Measurements from ENCODE around the gene DCLK3.

Gene DCLK3

GRCh38 chr3:36733723-36734122 lies 30.6 kb downstream of the DCLK3 start:
- H3K9me3 ChIP-seq (ENCODE audit: insufficient read depth, low read depth, low read length): peaks cover 3% of the 10 kb centered on the region
- peaks cover 8 to 22% of the 10 kb centered on the region in 2 experiments for H3K4me1 ChIP-seq (ENCODE audit: control insufficient read depth in 1 of 2, insufficient read depth in 2 of 2, low read length in 2 of 2)
- H3K36me3 ChIP-seq (ENCODE audit: control insufficient read depth in 1 of 2, insufficient read depth in 2 of 2, low read length in 2 of 2): no peaks in the 10 kb centered on the region
- no peak overlapping the region for H3K27ac ChIP-seq (ENCODE audit: low read depth, low read length)
- H3K23ac ChIP-seq (ENCODE audit: low read length): no peak overlapping the region
- H4K8ac ChIP-seq (ENCODE audit: low read depth, low read length): no peak overlapping the region
- no peak overlapping the region for H4K12ac ChIP-seq (ENCODE audit: low read depth, low read length)
- H3K79me2 ChIP-seq (ENCODE audit: control insufficient read depth, insufficient read depth, low read length, poor library complexity): no peaks in the 10 kb centered on the region
- WGBS (ENCODE audit: extremely low coverage, insufficient coverage, insufficient read length): no CpG with 5 or more reads among the region's 1 CpG
- H3K27me3 ChIP-seq (ENCODE audit: insufficient read depth, low read length): no peaks in the 10 kb centered on the region
- no peak overlapping the region for H2AFZ ChIP-seq (ENCODE audit: insufficient read depth, low read length, poor library complexity)
- no peak overlapping the region for H3K4me2 ChIP-seq (ENCODE audit: low read length)
- no peak overlapping the region for H4K91ac ChIP-seq (ENCODE audit: low read depth, low read length)
- H3K14ac ChIP-seq (ENCODE audit: low read length): no peak overlapping the region
- no peak overlapping the region for H3K4ac ChIP-seq (ENCODE audit: low read depth, low read length)
- H3K18ac ChIP-seq (ENCODE audit: low read length): no peak overlapping the region
- H3K4me3 ChIP-seq (ENCODE audit: low read depth, low read length): no peak overlapping the region
- no peak overlapping the region for H2BK12ac ChIP-seq (ENCODE audit: low read length)
- H2BK120ac ChIP-seq (ENCODE audit: insufficient read depth, low read length, poor library complexity): no peak overlapping the region
- no peak overlapping the region for H2AK5ac ChIP-seq (ENCODE audit: low read length)
- no peak overlapping the region for H3K9ac ChIP-seq (ENCODE audit: low read length)
- peaks cover 2% of the 10 kb centered on the region for H3K79me1 ChIP-seq (ENCODE audit: low read length)
- DNase-seq: no peak
- H2BK5ac ChIP-seq (ENCODE audit: low read depth, low read length, poor library complexity): no peak overlapping the region

DNA sequence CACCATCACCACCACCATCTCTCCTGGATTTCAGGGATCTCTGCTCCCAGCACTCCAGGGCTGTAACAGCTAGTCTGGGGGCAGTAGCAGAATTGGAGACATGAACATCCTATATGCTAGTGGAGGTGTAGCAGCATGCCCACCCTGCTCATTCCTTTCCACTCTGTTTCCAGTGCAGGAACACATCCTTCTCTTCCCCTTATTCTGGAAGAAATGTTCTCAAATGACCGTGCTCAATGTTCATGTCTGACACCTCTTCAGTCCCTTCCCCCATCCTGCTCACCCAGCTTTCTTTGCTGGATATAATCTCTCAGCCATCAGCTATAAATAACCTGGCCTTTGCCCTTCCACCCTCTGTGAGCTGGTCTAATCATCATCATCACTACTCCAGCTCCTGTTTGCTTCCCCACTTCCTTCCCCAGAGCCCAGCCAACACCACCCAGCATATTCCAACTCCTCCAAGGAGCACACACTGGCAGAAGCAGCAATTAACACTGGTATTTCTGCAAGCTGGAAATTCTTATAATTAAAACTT lies 31.1 kb downstream of the DCLK3 start:
- Histone ChIP-seq H2BK5ac (ENCODE audit: low read depth, low read length, poor library complexity) (no peak overlapping the region), H3K9ac (ENCODE audit: low read length) (no peak overlapping the region), H3K9me3 (ENCODE audit: insufficient read depth, low read depth, low read length) (peaks cover 3% of the 10 kb centered on the region), H2AK5ac (ENCODE audit: low read length) (no peak overlapping the region), H3K27me3 (ENCODE audit: insufficient read depth, low read length) (no peaks in the 10 kb centered on the region), H3K4me2 (ENCODE audit: low read length) (peak overlapping the region; percentile 16), H2AFZ (ENCODE audit: insufficient read depth, low read length, poor library complexity) (peak overlapping the region; percentile 53), H3K14ac (ENCODE audit: low read length) (no peak overlapping the region), H3K27ac (ENCODE audit: low read depth, low read length) (no peak overlapping the region), H2BK12ac (ENCODE audit: low read length) (peak overlapping the region; percentile 27), H3K4me1 (ENCODE audit: control insufficient read depth in 1 of 2, insufficient read depth in 2 of 2, low read length in 2 of 2) (peaks cover 8 to 22% of the 10 kb centered on the region in 2 experiments), H2BK120ac (ENCODE audit: insufficient read depth, low read length, poor library complexity) (no peak overlapping the region), H3K79me2 (ENCODE audit: control insufficient read depth, insufficient read depth, low read length, poor library complexity) (no peaks in the 10 kb centered on the region), H3K23ac (ENCODE audit: low read length) (no peak overlapping the region), H3K79me1 (ENCODE audit: low read length) (peaks cover 2% of the 10 kb centered on the region), H4K91ac (ENCODE audit: low read depth, low read length) (no peak overlapping the region), H4K8ac (ENCODE audit: low read depth, low read length) (no peak overlapping the region), H3K36me3 (ENCODE audit: control insufficient read depth in 1 of 2, insufficient read depth in 2 of 2, low read length in 2 of 2) (no peaks in the 10 kb centered on the region), H3K4ac (ENCODE audit: low read depth, low read length) (no peak overlapping the region), H4K12ac (ENCODE audit: low read depth, low read length) (no peak overlapping the region), H3K4me3 (ENCODE audit: low read depth, low read length) (no peak overlapping the region), H3K18ac (ENCODE audit: low read length) (no peak overlapping the region)
- WGBS (ENCODE audit: extremely low coverage, insufficient coverage, insufficient read length): no CpG with 5 or more reads among the region's 1 CpG
- DNase-seq: no peak

DNA sequence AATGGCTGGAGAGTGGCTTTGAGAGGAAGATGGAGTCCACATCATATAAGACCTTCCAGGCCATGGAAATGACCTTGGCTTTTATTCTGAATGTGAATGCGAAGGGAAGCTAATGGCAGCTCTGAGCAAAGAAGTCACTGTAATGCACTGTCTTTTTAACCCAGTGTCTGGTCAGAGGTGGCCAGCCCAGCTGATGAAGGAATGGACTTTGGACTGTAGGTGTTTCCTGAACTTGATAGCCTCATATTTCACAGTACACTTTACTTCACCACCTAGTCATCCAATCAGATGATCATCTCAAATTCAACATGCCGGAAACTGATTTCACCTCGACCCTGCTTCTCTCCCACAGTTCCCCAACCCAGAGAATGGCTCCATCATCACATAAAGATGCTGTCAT lies 33.4 kb downstream of the DCLK3 start:
- Histone ChIP-seq H3K27ac (ENCODE audit: low read depth, low read length) (no peak overlapping the region), H3K9ac (ENCODE audit: low read length) (no peak overlapping the region), H4K91ac (ENCODE audit: low read depth, low read length) (no peak overlapping the region), H3K23ac (ENCODE audit: low read length) (no peak overlapping the region), H2AK5ac (ENCODE audit: low read length) (no peak overlapping the region), H3K4me1 (ENCODE audit: control insufficient read depth in 1 of 2, insufficient read depth in 2 of 2, low read length in 2 of 2) (peaks cover 5 to 15% of the 10 kb centered on the region in 2 experiments), H3K79me2 (ENCODE audit: control insufficient read depth, insufficient read depth, low read length, poor library complexity) (no peaks in the 10 kb centered on the region), H3K4ac (ENCODE audit: low read depth, low read length) (no peak overlapping the region), H2BK120ac (ENCODE audit: insufficient read depth, low read length, poor library complexity) (no peak overlapping the region), H3K4me3 (ENCODE audit: low read depth, low read length) (no peak overlapping the region), H3K18ac (ENCODE audit: low read length) (no peak overlapping the region), H4K12ac (ENCODE audit: low read depth, low read length) (no peak overlapping the region), H4K8ac (ENCODE audit: low read depth, low read length) (no peak overlapping the region), H2AFZ (ENCODE audit: insufficient read depth, low read length, poor library complexity) (no peak overlapping the region), H2BK12ac (ENCODE audit: low read length) (no peak overlapping the region), H3K27me3 (ENCODE audit: insufficient read depth, low read length) (no peaks in the 10 kb centered on the region), H2BK5ac (ENCODE audit: low read depth, low read length, poor library complexity) (no peak overlapping the region), H3K4me2 (ENCODE audit: low read length) (no peak overlapping the region), H3K14ac (ENCODE audit: low read length) (no peak overlapping the region), H3K9me3 (ENCODE audit: insufficient read depth, low read depth, low read length) (no peaks in the 10 kb centered on the region), H3K79me1 (ENCODE audit: low read length) (peaks cover 2% of the 10 kb centered on the region), H3K36me3 (ENCODE audit: control insufficient read depth in 1 of 2, insufficient read depth in 2 of 2, low read length in 2 of 2) (no peaks in the 10 kb centered on the region)
- no CpG with 5 or more reads among the region's 3 CpGs for WGBS (ENCODE audit: extremely low coverage, insufficient coverage, insufficient read length)
- DNase-seq: no peak

GRCh38 chr3:36729204-36730056 lies 34.9 kb downstream of the DCLK3 start:
- Histone ChIP-seq H3K4me3 (ENCODE audit: low read depth, low read length) (no peak overlapping the region), H3K36me3 (ENCODE audit: control insufficient read depth in 1 of 2, insufficient read depth in 2 of 2, low read length in 2 of 2) (no peaks in the 10 kb centered on the region), H3K79me2 (ENCODE audit: control insufficient read depth, insufficient read depth, low read length, poor library complexity) (no peaks in the 10 kb centered on the region), H3K4ac (ENCODE audit: low read depth, low read length) (no peak overlapping the region), H3K27me3 (ENCODE audit: insufficient read depth, low read length) (no peaks in the 10 kb centered on the region), H3K14ac (ENCODE audit: low read length) (no peak overlapping the region), H3K4me2 (ENCODE audit: low read length) (no peak overlapping the region), H3K9ac (ENCODE audit: low read length) (no peak overlapping the region), H4K8ac (ENCODE audit: low read depth, low read length) (no peak overlapping the region), H3K23ac (ENCODE audit: low read length) (no peak overlapping the region), H2BK120ac (ENCODE audit: insufficient read depth, low read length, poor library complexity) (no peak overlapping the region), H3K18ac (ENCODE audit: low read length) (no peak overlapping the region), H4K12ac (ENCODE audit: low read depth, low read length) (no peak overlapping the region), H2BK5ac (ENCODE audit: low read depth, low read length, poor library complexity) (no peak overlapping the region), H2AFZ (ENCODE audit: insufficient read depth, low read length, poor library complexity) (no peak overlapping the region), H3K79me1 (ENCODE audit: low read length) (peaks cover 2% of the 10 kb centered on the region), H2AK5ac (ENCODE audit: low read length) (no peak overlapping the region), H4K91ac (ENCODE audit: low read depth, low read length) (no peak overlapping the region), H3K4me1 (ENCODE audit: control insufficient read depth in 1 of 2, insufficient read depth in 2 of 2, low read length in 2 of 2) (peaks cover 5 to 7% of the 10 kb centered on the region in 2 experiments), H3K9me3 (ENCODE audit: insufficient read depth, low read depth, low read length) (no peaks in the 10 kb centered on the region), H3K27ac (ENCODE audit: low read depth, low read length) (no peak overlapping the region), H2BK12ac (ENCODE audit: low read length) (no peak overlapping the region)
- DNase-seq: peak in 1 of 2 donors; percentile 67
- no CpG with 5 or more reads among the region's 9 CpGs for whole genome bisulfite sequencing (ENCODE audit: extremely low coverage, insufficient coverage, insufficient read length)

Measured in trophoblast cell (in vitro differentiated cells and primary cell).